GM12891 (cell line): ENCODE data around the gene NUDT16L1. TPM values are rescaled to one million over a fixed set of nuclear protein-coding genes. Genes with fewer than 3 reads are reported as not detected.

Experiments
- DNase-seq: peaks from one replicate; pipeline ENCODE4 v3.0.0; 2011; ENCODE audit warnings: low spot score; ENCODE audit not compliant: insufficient read length
- FAIRE-seq: peaks from 2 replicates; lab custom pipeline; 2011; peaks lifted over from hg19 to GRCh38; lab: Jason Lieb, UNC
- PAX5 ChIP-seq: IDR thresholded peaks from 2 replicates; pipeline ENCODE4 v1.6.1; 2011; ENCODE audit warnings: low read length, moderate library complexity, mild to moderate bottlenecking; ENCODE audit not compliant: insufficient read depth, severe bottlenecking
- POLR2A ChIP-seq: IDR thresholded peaks from 2 replicates; pipeline ENCODE4 v1.6.1; 2011; ENCODE audit warnings: low read depth, low read length, control low read depth
- POLR2AphosphoS5 ChIP-seq: IDR thresholded peaks from 2 replicates; pipeline ENCODE4 v1.6.1; 2011; ENCODE audit warnings: low read depth, low read length, control low read depth
- POU2F2 ChIP-seq: IDR thresholded peaks from 2 replicates; pipeline ENCODE4 v1.6.1; 2011; ENCODE audit warnings: low read depth, mild to moderate bottlenecking, control low read depth, low read length, moderate library complexity
- SPI1 ChIP-seq: IDR thresholded peaks from 2 replicates; pipeline ENCODE4 v1.6.1; 2011; ENCODE audit warnings: low read depth, low read length, control low read depth
- TAF1 ChIP-seq: IDR thresholded peaks from 2 replicates; pipeline ENCODE4 v1.6.1; 2011; ENCODE audit warnings: low read depth, low read length, control low read depth
- polyA plus RNA-seq: library from polyadenylated mRNA; unstranded; fragments of >200 nt; gene quantifications from one replicate; pipeline ENCODE4 v1.2.1, GENCODE V29; 2012; ENCODE audit warnings: low read depth, missing spikeins, inconsistent platforms; ENCODE audit not compliant: missing spikeins

Gene NUDT16L1
- 28.9 TPM for polyA plus RNA-seq

- FAIRE-seq = peak; percentile 100
- TF ChIP-seq SPI1 = no peak
- TF ChIP-seq POLR2AphosphoS5 = peak; percentile 87
- peak; percentile 85 for TF ChIP-seq POLR2A
- TF ChIP-seq POU2F2 = 0 out of 2 replicates have a peak, but pooled peaks have one; percentile 8
- peak; percentile 100 for DNase-seq
Measured at GRCh38 chr16:4693296-4693955, at the start of gene NUDT16L1. Gene NUDT16L1, plus strand, starts transcription at chr16:4693562. Its CDS starts 165 bp downstream, at chr16:4693727.

- TF ChIP-seq POLR2A = no peak
- TF ChIP-seq PAX5 = no peak
- TF ChIP-seq POU2F2 = no peak
- no peak for TF ChIP-seq TAF1
- no peak for DNase-seq
- no peak for FAIRE-seq
Measured at GRCh38 chr16:4646773-4647643, 46.4 kb upstream of the NUDT16L1 start.

GRCh38 chr16:4647644-4647980, 45.8 kb upstream of the NUDT16L1 start:
- TF ChIP-seq PAX5 (no peak), POLR2AphosphoS5 (no peak), TAF1 (no peak), POU2F2 (no peak), SPI1 (no peak), POLR2A (no peak)
- FAIRE-seq (no peak), DNase-seq (no peak)

- FAIRE-seq = no peak
- TF ChIP-seq SPI1 (no peak), POLR2AphosphoS5 (no peak), POU2F2 (no peak), PAX5 (no peak), POLR2A (no peak), TAF1 (no peak)
- DNase-seq = no peak
Measured at GRCh38 chr16:4648917-4649316, 44.4 kb upstream of the NUDT16L1 start.

- TF ChIP-seq POU2F2 (no peak), PAX5 (no peak), SPI1 (no peak), POLR2AphosphoS5 (no peak), TAF1 (no peak), POLR2A (no peak)
- DNase-seq (no peak), FAIRE-seq (no peak)
Measured at GRCh38 chr16:4649744-4650442, 43.5 kb upstream of the NUDT16L1 start.

GRCh38 chr16:4650443-4651074, 42.8 kb upstream of the NUDT16L1 start:
- DNase-seq = peak; percentile 80
- peak; percentile 93 for FAIRE-seq

- TF ChIP-seq SPI1 (no peak), PAX5 (no peak), POU2F2 (no peak), POLR2A (no peak), POLR2AphosphoS5 (no peak), TAF1 (no peak)
- FAIRE-seq (no peak), DNase-seq (no peak)
Measured at GRCh38 chr16:4651827-4652226, 41.5 kb upstream of the NUDT16L1 start.

GRCh38 chr16:4652561-4652960, 40.8 kb upstream of the NUDT16L1 start:
- DNase-seq = no peak
- no peak for FAIRE-seq
- no peak for TF ChIP-seq POLR2AphosphoS5
- no peak for TF ChIP-seq SPI1
- no peak for TF ChIP-seq POLR2A

GRCh38 chr16:4654011-4654963, 39.1 kb upstream of the NUDT16L1 start:
- FAIRE-seq (no peak), DNase-seq (no peak)
- TF ChIP-seq POLR2AphosphoS5 (no peak), POU2F2 (no peak), PAX5 (no peak), SPI1 (no peak), TAF1 (no peak), POLR2A (no peak)
